Lower leg skin (tissue), 3 donors: ENCODE data around the gene TGFB2.

ENCODE experiments used
- POLR2A ChIP-seq, 2 donors: fragments of 450-650 bp; IDR thresholded peaks; one replicate each; pipeline ENCODE4 v1.6.1; 2016 to 2017; ENCODE audit warnings: antibody characterized with exemption in 2 of 2, mild to moderate bottlenecking in 1 of 2, moderate library complexity in 1 of 2
- TF ChIP-seq, protein P1 (sequence below), 3 donors: fragments of 450-650 bp; IDR thresholded peaks; one replicate each; pipeline ENCODE4 v1.5.1; 2016; ENCODE audit warnings: antibody characterized with exemption in 3 of 3, mild to moderate bottlenecking in 3 of 3, moderate library complexity in 2 of 3

DNA sequence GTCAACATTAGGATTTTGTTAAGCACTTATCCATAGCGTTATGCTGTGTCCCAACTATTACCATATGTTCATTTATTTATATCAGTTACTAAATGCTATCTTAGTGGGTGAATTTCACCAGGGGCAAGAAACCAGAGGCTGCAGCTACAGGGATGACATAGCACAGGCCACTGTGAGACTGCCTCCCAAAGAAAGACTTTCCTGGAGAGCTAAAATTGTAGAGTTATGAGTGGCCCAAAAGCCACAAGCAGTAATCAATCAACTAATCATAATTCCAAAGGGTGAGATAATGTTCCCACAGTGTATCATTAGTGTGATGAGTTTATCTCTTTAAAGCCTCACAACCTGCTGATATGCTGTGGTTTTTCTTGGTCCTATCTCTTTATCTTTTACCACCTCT lies 3.8 kb upstream of the TGFB2 start:
- TF ChIP-seq POLR2A (IDR thresholded peaks at IDR 0.05), result no peak
- TF ChIP-seq, protein P1, sequence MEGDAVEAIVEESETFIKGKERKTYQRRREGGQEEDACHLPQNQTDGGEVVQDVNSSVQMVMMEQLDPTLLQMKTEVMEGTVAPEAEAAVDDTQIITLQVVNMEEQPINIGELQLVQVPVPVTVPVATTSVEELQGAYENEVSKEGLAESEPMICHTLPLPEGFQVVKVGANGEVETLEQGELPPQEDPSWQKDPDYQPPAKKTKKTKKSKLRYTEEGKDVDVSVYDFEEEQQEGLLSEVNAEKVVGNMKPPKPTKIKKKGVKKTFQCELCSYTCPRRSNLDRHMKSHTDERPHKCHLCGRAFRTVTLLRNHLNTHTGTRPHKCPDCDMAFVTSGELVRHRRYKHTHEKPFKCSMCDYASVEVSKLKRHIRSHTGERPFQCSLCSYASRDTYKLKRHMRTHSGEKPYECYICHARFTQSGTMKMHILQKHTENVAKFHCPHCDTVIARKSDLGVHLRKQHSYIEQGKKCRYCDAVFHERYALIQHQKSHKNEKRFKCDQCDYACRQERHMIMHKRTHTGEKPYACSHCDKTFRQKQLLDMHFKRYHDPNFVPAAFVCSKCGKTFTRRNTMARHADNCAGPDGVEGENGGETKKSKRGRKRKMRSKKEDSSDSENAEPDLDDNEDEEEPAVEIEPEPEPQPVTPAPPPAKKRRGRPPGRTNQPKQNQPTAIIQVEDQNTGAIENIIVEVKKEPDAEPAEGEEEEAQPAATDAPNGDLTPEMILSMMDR (IDR thresholded peaks at IDR 0.05), result no peak
